GM18517 (cell line): ENCODE results near the gene TAS2R38.

Source experiments
- ATAC-seq: cut with Tn5 transposase; IDR thresholded peaks from one replicate; pipeline ENCODE4 v1.9.1; 2021; ENCODE audit warnings: mild to moderate bottlenecking, moderate library complexity; ENCODE audit not compliant: unreplicated experiment

TAS2R38 gene

GRCh38 chr7:141976524-141977245 is 3.1 kb upstream of the TAS2R38 start:
- ATAC-seq: no peak

- ATAC-seq: no peak
Measured at GRCh38 chr7:141975806-141976523, 2.4 kb upstream of the TAS2R38 start.

GRCh38 chr7:141974831-141975230 is 1.3 kb upstream of the TAS2R38 start:
- ATAC-seq: no peak

- peak; percentile 69 for ATAC-seq
Measured at GRCh38 chr7:141960687-141961422, 12.7 kb downstream of the TAS2R38 start.

- ATAC-seq: no peak
Measured at GRCh38 chr7:141956084-141956483, 17.5 kb downstream of the TAS2R38 start.

- no peak for ATAC-seq
Measured at GRCh38 chr7:141954334-141954733, 19.2 kb downstream of the TAS2R38 start.

GRCh38 chr7:141952461-141952860 is 21.1 kb downstream of the TAS2R38 start:
- ATAC-seq: no peak

- no peak for ATAC-seq
Measured at GRCh38 chr7:141950806-141951205, 22.8 kb downstream of the TAS2R38 start.

GRCh38 chr7:141949911-141950310 is 23.7 kb downstream of the TAS2R38 start:
- ATAC-seq: no peak

GRCh38 chr7:141949451-141949850 is 24.1 kb downstream of the TAS2R38 start:
- no peak for ATAC-seq

- no peak for ATAC-seq
Measured at GRCh38 chr7:141949021-141949420, 24.6 kb downstream of the TAS2R38 start.

GRCh38 chr7:141946796-141947195 is 26.8 kb downstream of the TAS2R38 start, which contains the start of gene CLEC5A:
CLEC5A (minus strand) TSS chr7:141946974; CDS start chr7:141946292, 682 bp downstream.
- ATAC-seq: no peak

- ATAC-seq: no peak
Measured at GRCh38 chr7:141945356-141945755, 28.2 kb downstream of the TAS2R38 start.

- ATAC-seq: no peak
Measured at GRCh38 chr7:141944811-141945210, 28.8 kb downstream of the TAS2R38 start.

GRCh38 chr7:141943846-141944245 is 29.7 kb downstream of the TAS2R38 start:
- ATAC-seq: no peak

- no peak for ATAC-seq
Measured at GRCh38 chr7:141941075-141941474, 32.5 kb downstream of the TAS2R38 start.

- no peak for ATAC-seq
Measured at GRCh38 chr7:141930211-141930610, 43.4 kb downstream of the TAS2R38 start.

- no peak for ATAC-seq
Measured at GRCh38 chr7:141928845-141929195, 44.8 kb downstream of the TAS2R38 start.

- no peak for ATAC-seq
Measured at GRCh38 chr7:141928146-141928844, 45.3 kb downstream of the TAS2R38 start.
